Measurements from ENCODE around the gene ADORA2A.

ADORA2A gene

GRCh38 chr22:24427500-24428164, at the start of gene ADORA2A:
Gene ADORA2A (plus strand): TSS chr22:24427599. CDS start chr22:24433405, 5,806 bp downstream.
- H4K20me1 ChIP-seq (ENCODE audit: insufficient read depth, low read length) = no peaks in the 10 kb centered on the region
- no peaks in the 10 kb centered on the region for H3K9me2 ChIP-seq (replicated peaks; ENCODE audit: insufficient read depth, low read length)
- DNase-seq = peak; percentile 91
- TF ChIP-seq EZH2 (optimal IDR thresholded peaks at IDR 0.05; ENCODE audit: low read depth, low read length) (no peak), EZH2phosphoT487 (IDR thresholded peaks at IDR 0.05; ENCODE audit: low read length) (no peak), CTCF (IDR thresholded peaks at IDR 0.05; ENCODE audit: low read length) (peak; percentile 12)
- peak within 1 kb of the TSS; percentile 39 for H2AFZ ChIP-seq (ENCODE audit: low read length)
- no peaks in the 10 kb centered on the region for H3K27me3 ChIP-seq (replicated peaks; ENCODE audit: insufficient read depth, low read length)
- peak within 1 kb of the TSS; percentile 96 for H3K27ac ChIP-seq (ENCODE audit: low read length)
- H3K4me1 ChIP-seq (ENCODE audit: low read length) = peaks cover 41% of the 10 kb centered on the region
- peaks cover 48% of the 10 kb centered on the region for H3K79me2 ChIP-seq (ENCODE audit: low read length)
- no peaks in the 10 kb centered on the region for H3K9me3 ChIP-seq (replicated peaks; ENCODE audit: insufficient read depth, low read length)
- H3K4me3 ChIP-seq (ENCODE audit: low read length) = peak within 1 kb of the TSS; percentile 79
- peak within 1 kb of the TSS; percentile 96 for H3K9ac ChIP-seq (ENCODE audit: low read length)
- peaks cover 30% of the 10 kb centered on the region for H3F3A ChIP-seq (ENCODE audit: insufficient read depth, low read length)
- no peaks in the 10 kb centered on the region for H3K36me3 ChIP-seq (replicated peaks; ENCODE audit: insufficient read depth, low read length)
- peak within 1 kb of the TSS; percentile 98 for H3K4me2 ChIP-seq (ENCODE audit: low read depth, low read length)

GRCh38 chr22:24379536-24379935, 47.9 kb upstream of the ADORA2A start:
- Histone ChIP-seq H3K27ac (ENCODE audit: low read length) (no peak overlapping the region), H3K4me2 (ENCODE audit: low read depth, low read length) (no peak overlapping the region), H3K36me3 (replicated peaks; ENCODE audit: insufficient read depth, low read length) (0 out of 2 replicates have a peak, but pooled peaks cover 4% of the 10 kb centered on the region), H3K9ac (ENCODE audit: low read length) (no peak overlapping the region), H3K27me3 (replicated peaks; ENCODE audit: insufficient read depth, low read length) (no peaks in the 10 kb centered on the region), H3K9me2 (replicated peaks; ENCODE audit: insufficient read depth, low read length) (no peaks in the 10 kb centered on the region), H3K9me3 (replicated peaks; ENCODE audit: insufficient read depth, low read length) (no peaks in the 10 kb centered on the region), H4K20me1 (ENCODE audit: insufficient read depth, low read length) (no peaks in the 10 kb centered on the region), H3F3A (ENCODE audit: insufficient read depth, low read length) (peaks cover 10% of the 10 kb centered on the region), H3K4me1 (ENCODE audit: low read length) (peaks cover 13% of the 10 kb centered on the region), H2AFZ (ENCODE audit: low read length) (no peak overlapping the region), H3K4me3 (ENCODE audit: low read length) (no peak overlapping the region), H3K79me2 (ENCODE audit: low read length) (peaks cover 10% of the 10 kb centered on the region)
- TF ChIP-seq EZH2 (optimal IDR thresholded peaks at IDR 0.05; ENCODE audit: low read depth, low read length) (no peak), CTCF (IDR thresholded peaks at IDR 0.05; ENCODE audit: low read length) (no peak), EZH2phosphoT487 (IDR thresholded peaks at IDR 0.05; ENCODE audit: low read length) (no peak)
- DNase-seq = no peak

- Histone ChIP-seq H3K36me3 (replicated peaks; ENCODE audit: insufficient read depth, low read length) (0 out of 2 replicates have a peak, but pooled peaks cover 4% of the 10 kb centered on the region), H3K4me1 (ENCODE audit: low read length) (peaks cover 13% of the 10 kb centered on the region), H3K4me2 (ENCODE audit: low read depth, low read length) (no peak overlapping the region), H3K9me3 (replicated peaks; ENCODE audit: insufficient read depth, low read length) (no peaks in the 10 kb centered on the region), H3K79me2 (ENCODE audit: low read length) (peaks cover 10% of the 10 kb centered on the region), H3K4me3 (ENCODE audit: low read length) (no peak overlapping the region), H4K20me1 (ENCODE audit: insufficient read depth, low read length) (no peaks in the 10 kb centered on the region), H2AFZ (ENCODE audit: low read length) (no peak overlapping the region), H3F3A (ENCODE audit: insufficient read depth, low read length) (peaks cover 10% of the 10 kb centered on the region), H3K9me2 (replicated peaks; ENCODE audit: insufficient read depth, low read length) (no peaks in the 10 kb centered on the region), H3K27me3 (replicated peaks; ENCODE audit: insufficient read depth, low read length) (no peaks in the 10 kb centered on the region), H3K27ac (ENCODE audit: low read length) (no peak overlapping the region), H3K9ac (ENCODE audit: low read length) (no peak overlapping the region)
- no peak for TF ChIP-seq CTCF (IDR thresholded peaks at IDR 0.05; ENCODE audit: low read length)
- no peak for TF ChIP-seq EZH2phosphoT487 (IDR thresholded peaks at IDR 0.05; ENCODE audit: low read length)
- no peak for TF ChIP-seq EZH2 (optimal IDR thresholded peaks at IDR 0.05; ENCODE audit: low read depth, low read length)
- no peak for DNase-seq
Observed at GRCh38 chr22:24380220-24380904, 47.0 kb upstream of the ADORA2A start.

Measured in MM.1S (cell line).